GM12865 (cell line): Measurements from ENCODE around the gene KLC4.

ENCODE experiments used
- DNase-seq: peaks from one replicate; pipeline ENCODE4 v3.0.0; 2010; ENCODE audit warnings: low read depth
- H3K4me3 ChIP-seq: 2 replicates; pipeline ENCODE4 v1.5.1; 2011; ENCODE audit warnings: mild to moderate bottlenecking, low read depth, low read length, control low read depth
- CTCF ChIP-seq: IDR thresholded peaks from 2 replicates; pipeline ENCODE4 v1.5.1; 2011; ENCODE audit warnings: low read length, control low read depth, low read depth, inconsistent platforms; ENCODE audit not compliant: insufficient read depth; ENCODE audit errors: missing control alignments

The KLC4 gene

DNA sequence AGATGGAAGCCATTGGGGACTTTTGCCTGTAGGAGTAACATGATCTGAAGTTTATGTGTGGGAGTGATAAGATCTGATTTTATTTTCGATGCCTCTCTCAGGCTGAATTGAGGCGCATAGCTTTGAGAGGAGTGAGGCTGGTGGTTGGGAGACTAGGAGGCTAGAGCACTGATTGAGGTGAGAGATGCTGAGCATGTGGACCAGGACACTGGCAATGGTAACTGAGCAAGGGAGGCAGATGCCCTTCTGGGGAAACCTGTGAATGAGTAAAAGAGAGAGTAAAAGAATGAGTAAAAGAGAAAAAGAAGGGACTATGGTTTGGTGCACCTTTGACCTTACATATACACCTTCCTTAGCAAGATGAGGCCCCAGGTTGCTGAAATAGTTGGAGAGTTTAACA lies 35.0 kb upstream of the KLC4 start:
- H3K4me3 ChIP-seq = no peak overlapping the region
- no peak for DNase-seq
- no peak for TF ChIP-seq CTCF

DNA sequence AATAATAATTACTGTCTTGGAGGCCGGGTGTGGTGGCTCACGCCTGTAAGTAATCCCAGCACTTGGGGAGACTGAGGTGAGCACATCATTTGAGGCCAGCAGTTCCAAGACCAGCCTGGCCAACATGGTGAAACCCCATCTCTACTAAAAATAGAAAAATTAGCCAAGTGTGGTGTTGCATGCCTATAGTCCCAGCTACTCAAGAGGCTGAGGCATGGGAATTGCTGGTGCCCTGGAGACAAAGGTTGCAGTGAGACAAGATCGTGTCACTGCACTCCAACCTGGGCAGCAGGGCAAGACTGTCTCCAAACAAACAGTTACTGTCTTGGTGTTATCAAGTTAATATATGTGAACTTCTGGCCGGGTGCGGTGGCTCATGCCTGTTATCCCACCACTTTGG lies 33.1 kb upstream of the KLC4 start:
- no peak for DNase-seq
- no peak overlapping the region for H3K4me3 ChIP-seq
- TF ChIP-seq CTCF = no peak

- TF ChIP-seq CTCF = no peak
- no peak for DNase-seq
- H3K4me3 ChIP-seq = no peak overlapping the region
These were observed 30.3 kb upstream of the KLC4 start for GRCh38 chr6:43029120-43029519.

- TF ChIP-seq CTCF = no peak
- no peak overlapping the region for H3K4me3 ChIP-seq
- DNase-seq = no peak
These were observed 27.1 kb upstream of the KLC4 start for GRCh38 chr6:43032326-43032725.

DNA sequence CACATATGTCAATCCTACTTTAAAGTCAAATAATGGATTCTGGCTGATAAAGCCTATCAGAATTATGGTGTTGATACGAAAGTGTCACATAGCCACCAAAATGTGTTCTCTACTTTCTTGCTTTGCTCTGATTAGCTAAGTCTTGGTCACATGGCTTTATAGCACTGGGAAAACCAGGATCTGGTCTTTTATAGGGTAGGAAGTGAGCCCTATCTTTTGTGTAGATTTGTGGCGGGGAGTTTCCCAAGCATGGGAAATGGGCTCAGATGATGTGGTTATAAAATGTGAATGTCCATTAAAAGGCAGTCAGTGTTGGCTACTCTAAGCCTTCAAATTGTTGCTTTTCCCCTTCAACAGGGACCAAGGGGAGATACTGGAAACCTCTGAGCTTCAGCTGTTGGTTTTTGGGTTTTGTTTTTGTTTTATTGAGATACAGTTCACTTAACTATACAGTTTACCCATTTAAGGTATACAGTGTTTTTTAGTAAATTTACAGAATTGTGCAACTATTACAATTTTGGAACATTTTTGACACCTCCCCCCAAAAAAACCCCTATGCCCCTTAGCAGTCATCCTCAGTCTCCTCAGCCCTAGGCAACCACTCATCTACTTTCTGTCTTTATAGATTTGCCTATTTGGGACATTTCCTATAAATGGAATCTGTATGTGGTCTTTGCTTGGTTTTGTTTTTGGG lies 25.8 kb upstream of the KLC4 start:
- H3K4me3 ChIP-seq = no peak overlapping the region
- no peak for TF ChIP-seq CTCF
- DNase-seq = no peak

DNA sequence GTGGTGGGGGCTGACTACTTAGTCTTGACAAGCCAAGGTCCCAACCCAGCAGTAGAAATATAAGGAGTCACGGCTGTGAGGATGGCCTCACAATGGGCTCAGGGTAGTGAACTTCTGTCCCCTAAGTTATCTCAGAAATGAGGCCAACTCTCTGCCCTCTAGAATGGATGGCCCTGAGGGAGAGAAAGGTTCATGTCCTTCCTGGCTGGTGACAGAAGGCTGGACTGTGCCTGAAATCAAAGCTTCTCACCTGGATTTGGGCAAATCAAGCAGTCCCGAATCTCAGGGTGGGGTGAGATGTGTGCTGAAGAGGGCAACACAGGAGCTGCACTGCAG lies 25.3 kb upstream of the KLC4 start:
- no peak overlapping the region for H3K4me3 ChIP-seq
- no peak for DNase-seq
- no peak for TF ChIP-seq CTCF

DNA sequence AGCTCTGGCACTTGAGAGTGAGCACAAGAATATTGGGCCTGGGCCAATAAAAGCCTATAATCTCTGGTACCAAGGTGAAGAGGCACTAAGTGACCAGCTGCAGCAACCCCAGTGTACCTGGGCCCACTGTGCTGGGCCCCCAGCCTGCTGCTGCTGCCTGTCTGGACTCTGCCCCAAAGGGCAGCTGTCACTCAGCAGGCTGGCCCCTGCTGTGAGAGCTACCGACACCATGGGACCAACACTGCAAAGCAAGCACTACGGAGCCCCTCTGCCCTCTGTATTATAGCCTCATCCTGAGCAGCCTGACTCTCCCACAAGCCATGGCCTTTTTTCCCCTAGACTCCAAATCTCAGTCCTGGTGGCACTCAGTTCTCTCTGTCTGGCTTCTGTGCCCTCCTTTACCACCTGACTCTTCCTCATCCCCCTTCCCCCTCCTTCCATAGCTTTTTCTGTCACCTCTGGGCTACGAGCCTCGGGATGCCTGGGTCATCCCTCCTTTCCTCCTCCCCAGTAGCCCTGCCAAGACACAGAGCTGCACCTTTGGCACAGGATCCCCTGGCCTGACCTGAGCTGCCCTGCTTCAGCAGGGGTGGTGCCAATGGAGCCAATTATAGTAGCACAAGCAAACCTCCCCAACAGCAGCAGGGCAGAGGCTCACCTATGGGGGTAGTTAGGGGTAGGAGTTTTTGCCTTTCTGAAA lies 23.8 kb upstream of the KLC4 start:
- no peak for TF ChIP-seq CTCF
- H3K4me3 ChIP-seq = no peak overlapping the region
- no peak for DNase-seq
